Measurements from ENCODE around the gene SDK1. TPM values are rescaled to one million over a fixed set of nuclear protein-coding genes. Genes with fewer than 3 reads are reported as not detected.

Gene SDK1
- total RNA-seq, 1 donor: 0.36 TPM

- Histone ChIP-seq H3K27ac (ENCODE audit: low read depth, low read length) (no peak overlapping the region), H3K27me3 (ENCODE audit: insufficient read depth, low read length) (no peaks in the 10 kb centered on the region), H2AFZ (ENCODE audit: low read length) (no peak overlapping the region), H3K79me2 (ENCODE audit: insufficient read depth, low read length) (no peaks in the 10 kb centered on the region), H3K4me1 (ENCODE audit: insufficient read depth, low read length) (no peaks in the 10 kb centered on the region), H3K4me3 (ENCODE audit: insufficient read depth, low read length) (no peak overlapping the region), H3K36me3 (ENCODE audit: insufficient read depth, low read length) (no peaks in the 10 kb centered on the region), H3K9me3 (ENCODE audit: low read depth, low read length) (no peaks in the 10 kb centered on the region), H3K4me2 (ENCODE audit: insufficient read depth, low read length) (no peak overlapping the region), H4K20me1 (ENCODE audit: insufficient read depth, low read length) (no peaks in the 10 kb centered on the region)
- TF ChIP-seq CTCF (IDR thresholded peaks at IDR 0.05; ENCODE audit: extremely low read depth, low read depth, low read length): no peak
- no peak for DNase-seq (ENCODE audit: insufficient read length, low spot score, missing footprints)
Observed at GRCh38 chr7:3416453-3416852, 115.4 kb downstream of the SDK1 start.

- Histone ChIP-seq H3K79me2 (ENCODE audit: insufficient read depth, low read length) (no peaks in the 10 kb centered on the region), H3K9me3 (ENCODE audit: low read depth, low read length) (no peaks in the 10 kb centered on the region), H3K4me2 (ENCODE audit: insufficient read depth, low read length) (no peak overlapping the region), H3K4me1 (ENCODE audit: insufficient read depth, low read length) (no peaks in the 10 kb centered on the region), H2AFZ (ENCODE audit: low read length) (no peak overlapping the region), H3K36me3 (ENCODE audit: insufficient read depth, low read length) (no peaks in the 10 kb centered on the region), H3K4me3 (ENCODE audit: insufficient read depth, low read length) (no peak overlapping the region), H3K27ac (ENCODE audit: low read depth, low read length) (no peak overlapping the region), H4K20me1 (ENCODE audit: insufficient read depth, low read length) (no peaks in the 10 kb centered on the region), H3K27me3 (ENCODE audit: insufficient read depth, low read length) (no peaks in the 10 kb centered on the region)
- TF ChIP-seq CTCF (IDR thresholded peaks at IDR 0.05; ENCODE audit: extremely low read depth, low read depth, low read length): no peak
- no peak for DNase-seq (ENCODE audit: insufficient read length, low spot score, missing footprints)
Observed at GRCh38 chr7:3425087-3425486, 124.0 kb downstream of the SDK1 start.

- Histone ChIP-seq H3K4me2 (ENCODE audit: insufficient read depth, low read length) (no peak overlapping the region), H2AFZ (ENCODE audit: low read length) (no peak overlapping the region), H3K4me1 (ENCODE audit: insufficient read depth, low read length) (no peaks in the 10 kb centered on the region), H3K27ac (ENCODE audit: low read depth, low read length) (no peak overlapping the region), H3K79me2 (ENCODE audit: insufficient read depth, low read length) (no peaks in the 10 kb centered on the region), H3K27me3 (ENCODE audit: insufficient read depth, low read length) (no peaks in the 10 kb centered on the region), H3K9me3 (ENCODE audit: low read depth, low read length) (no peaks in the 10 kb centered on the region), H4K20me1 (ENCODE audit: insufficient read depth, low read length) (no peaks in the 10 kb centered on the region), H3K36me3 (ENCODE audit: insufficient read depth, low read length) (no peaks in the 10 kb centered on the region), H3K4me3 (ENCODE audit: insufficient read depth, low read length) (no peak overlapping the region)
- no peak for TF ChIP-seq CTCF (IDR thresholded peaks at IDR 0.05; ENCODE audit: extremely low read depth, low read depth, low read length)
- no peak for DNase-seq (ENCODE audit: insufficient read length, low spot score, missing footprints)
Observed at GRCh38 chr7:3426064-3426463, 125.0 kb downstream of the SDK1 start.

GRCh38 chr7:3427957-3428356 lies 126.9 kb downstream of the SDK1 start:
- TF ChIP-seq CTCF (IDR thresholded peaks at IDR 0.05; ENCODE audit: extremely low read depth, low read depth, low read length): no peak
- H3K9me3 ChIP-seq (ENCODE audit: low read depth, low read length): no peaks in the 10 kb centered on the region
- DNase-seq (ENCODE audit: insufficient read length, low spot score, missing footprints): no peak
- H3K79me2 ChIP-seq (ENCODE audit: insufficient read depth, low read length): no peaks in the 10 kb centered on the region
- no peak overlapping the region for H3K27ac ChIP-seq (ENCODE audit: low read depth, low read length)
- no peak overlapping the region for H3K4me2 ChIP-seq (ENCODE audit: insufficient read depth, low read length)
- H3K4me3 ChIP-seq (ENCODE audit: insufficient read depth, low read length): no peak overlapping the region
- H3K4me1 ChIP-seq (ENCODE audit: insufficient read depth, low read length): no peaks in the 10 kb centered on the region
- H4K20me1 ChIP-seq (ENCODE audit: insufficient read depth, low read length): no peaks in the 10 kb centered on the region
- H3K36me3 ChIP-seq (ENCODE audit: insufficient read depth, low read length): no peaks in the 10 kb centered on the region
- no peaks in the 10 kb centered on the region for H3K27me3 ChIP-seq (ENCODE audit: insufficient read depth, low read length)
- H2AFZ ChIP-seq (ENCODE audit: low read length): no peak overlapping the region

All from osteoblast (primary cell).